Stimulated activated CD8-positive, alpha-beta memory T cell treated with anti-CD3 and anti-CD28 coated beads, Interleukin-12 subunit alpha, Interleukin-12 subunit beta, amount 100 ng/mL, for 1 hour (primary cell): ENCODE results near the gene ULK2.
"Not testable (repeated sequence)": the region's sequence is repeated elsewhere in the genome, so short reads cannot be mapped to it uniquely, and the experiment has no call there.

Experiments used
- DNase-seq: peaks from one replicate; pipeline ENCODE4 v3.0.0-alpha.2; 2020; ENCODE audit warnings: low read depth

The ULK2 gene

DNA sequence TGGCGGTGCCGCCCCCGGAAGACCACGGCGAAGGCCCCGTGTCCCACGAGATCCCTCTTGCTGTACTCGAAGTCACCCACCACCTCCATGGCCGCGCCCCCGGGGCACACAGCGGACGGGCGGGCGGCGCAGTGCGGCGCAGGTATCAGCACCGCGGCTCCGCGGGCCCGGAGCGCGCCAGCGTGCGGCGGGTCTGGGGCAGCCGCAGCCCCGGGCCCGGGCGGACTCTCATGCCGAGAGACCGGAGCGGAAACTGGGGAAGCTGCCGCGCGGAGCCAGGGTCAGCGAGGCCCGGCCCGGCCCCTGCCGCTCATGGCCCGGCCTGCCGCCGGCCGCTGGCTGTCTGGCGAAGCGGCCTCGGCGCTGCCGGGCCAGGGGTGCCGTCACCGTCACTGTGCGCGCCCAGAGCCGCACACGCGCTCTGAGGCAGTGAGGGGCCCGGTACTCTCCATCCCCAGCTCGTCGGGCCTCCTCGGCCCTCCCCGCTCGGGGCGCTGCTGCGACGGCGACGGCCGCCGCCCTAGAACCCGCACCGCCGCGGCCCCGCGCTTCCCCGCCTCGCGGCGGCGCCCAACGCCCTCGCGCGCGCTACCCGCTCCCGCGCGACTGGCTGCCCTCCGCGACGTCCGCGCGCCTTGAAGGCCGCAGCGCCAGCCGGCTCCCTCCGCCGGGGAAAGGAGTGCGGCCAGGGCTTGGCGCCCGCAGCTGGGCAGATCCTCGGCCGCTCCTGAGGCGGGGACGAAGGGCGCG is at the start of gene ULK2:
Gene ULK2 (minus strand): TSS at position 608 of the 750 bp plus-strand sequence. CDS start 519 bp downstream, at position 89.
- DNase-seq = no peak

GRCh38 chr17:19915245-19915978 is 47.7 kb upstream of the ULK2 start:
- DNase-seq = no peak

DNA sequence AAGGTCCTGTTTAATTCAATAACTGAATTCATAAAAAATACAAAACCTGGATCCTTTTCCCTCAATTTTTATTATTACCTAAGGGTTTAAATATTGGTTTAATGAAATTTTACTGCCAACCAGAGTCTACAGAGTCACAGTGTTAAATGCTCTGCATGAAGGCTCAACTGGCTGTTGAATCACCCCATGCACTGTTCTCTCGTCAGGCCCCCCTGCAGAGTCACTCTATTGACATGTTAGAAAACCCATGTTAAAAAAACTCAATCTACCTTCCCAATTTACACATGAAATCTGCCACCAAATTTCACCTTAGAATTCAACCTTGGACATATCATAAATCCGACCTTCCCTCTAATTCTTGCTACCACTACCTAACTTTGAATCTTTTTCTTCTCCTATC is 43.3 kb upstream of the ULK2 start:
- DNase-seq = no peak

GRCh38 chr17:19909139-19909538 is 41.4 kb upstream of the ULK2 start:
- DNase-seq = no peak

GRCh38 chr17:19905502-19905901 is 37.8 kb upstream of the ULK2 start:
- DNase-seq = no peak

- no peak for DNase-seq
Observed at GRCh38 chr17:19904924-19905323, 37.2 kb upstream of the ULK2 start.

GRCh38 chr17:19904412-19904811 is 36.7 kb upstream of the ULK2 start:
- no peak for DNase-seq

DNA sequence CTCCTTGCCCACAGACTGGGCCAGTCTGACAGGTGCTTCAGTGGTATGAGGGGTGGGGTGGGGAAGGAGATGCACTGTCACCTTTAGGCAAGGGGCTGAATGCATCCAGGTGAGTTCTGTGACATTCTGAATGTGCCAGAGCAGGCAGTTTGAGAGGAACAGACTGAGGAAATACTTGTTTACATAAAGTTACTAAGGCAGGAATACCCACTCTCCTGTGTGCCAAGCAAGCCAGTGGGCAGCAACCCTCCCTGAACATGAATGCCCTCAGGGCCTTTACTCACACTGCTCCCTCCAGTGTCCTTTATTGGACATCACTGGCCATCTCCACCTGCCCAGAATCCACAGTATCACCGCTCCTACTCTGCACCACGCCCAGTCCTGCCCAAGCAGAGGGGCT is 33.1 kb upstream of the ULK2 start:
- DNase-seq = no peak

- no peak for DNase-seq
Observed at GRCh38 chr17:19897903-19898302, 30.2 kb upstream of the ULK2 start.

- no peak for DNase-seq
Observed at GRCh38 chr17:19897090-19897837, 29.5 kb upstream of the ULK2 start.

DNA sequence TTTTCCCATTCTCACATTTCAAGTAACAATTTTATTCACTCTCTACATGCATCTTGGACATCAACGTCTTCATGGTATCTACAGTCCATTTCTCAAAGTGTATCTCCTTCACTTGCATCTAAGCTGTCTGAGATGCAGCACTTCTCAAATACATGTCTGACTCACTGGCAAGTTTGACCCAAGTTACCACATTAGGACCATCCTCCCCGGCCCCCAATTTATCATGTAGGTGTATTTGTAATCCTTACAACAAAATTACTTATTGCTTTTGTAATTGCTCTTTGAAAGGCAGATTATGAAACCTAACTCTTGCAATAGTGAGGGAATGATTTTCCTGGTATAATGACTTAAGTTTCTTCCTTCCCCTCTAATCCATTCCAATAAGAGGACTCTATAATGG is 28.9 kb upstream of the ULK2 start:
- DNase-seq = no peak

- DNase-seq = not testable (repeated sequence)
Observed at GRCh38 chr17:19890554-19890953, 22.8 kb upstream of the ULK2 start.

- DNase-seq = not testable (repeated sequence)
Observed at GRCh38 chr17:19890001-19890400, 22.3 kb upstream of the ULK2 start.

GRCh38 chr17:19886116-19886515 is 18.4 kb upstream of the ULK2 start:
- no peak for DNase-seq

DNA sequence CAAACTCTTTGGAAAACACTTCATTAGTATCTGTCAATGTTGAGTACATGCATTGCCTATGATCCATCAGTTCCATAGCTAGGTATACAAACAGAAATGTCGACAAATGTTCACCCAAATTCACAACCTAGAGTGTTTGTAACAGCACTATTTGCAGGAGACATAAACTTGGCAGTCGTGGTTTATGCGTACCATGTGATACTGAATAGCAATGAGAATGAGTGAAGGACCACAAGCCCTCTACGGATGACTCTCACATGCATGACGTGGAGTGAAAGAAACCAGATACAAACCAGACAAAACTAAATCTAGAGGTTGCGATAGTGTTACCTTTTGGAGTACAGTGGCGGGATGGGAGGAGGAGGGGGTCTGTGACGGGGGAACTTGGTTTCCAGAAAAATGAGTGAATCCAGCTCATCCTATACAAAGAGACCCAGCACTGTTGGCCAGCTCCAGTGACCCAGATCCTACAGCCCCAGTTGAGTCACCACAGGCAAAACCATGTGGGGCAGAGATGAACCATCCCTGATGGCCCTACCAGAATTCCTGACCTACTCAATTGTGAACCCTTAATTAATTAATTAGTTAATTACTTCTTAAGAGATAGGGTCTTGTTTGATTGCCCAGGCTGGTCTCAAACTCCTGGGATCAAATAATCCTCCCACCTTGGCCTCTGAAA is 15.9 kb upstream of the ULK2 start:
- no peak for DNase-seq

DNA sequence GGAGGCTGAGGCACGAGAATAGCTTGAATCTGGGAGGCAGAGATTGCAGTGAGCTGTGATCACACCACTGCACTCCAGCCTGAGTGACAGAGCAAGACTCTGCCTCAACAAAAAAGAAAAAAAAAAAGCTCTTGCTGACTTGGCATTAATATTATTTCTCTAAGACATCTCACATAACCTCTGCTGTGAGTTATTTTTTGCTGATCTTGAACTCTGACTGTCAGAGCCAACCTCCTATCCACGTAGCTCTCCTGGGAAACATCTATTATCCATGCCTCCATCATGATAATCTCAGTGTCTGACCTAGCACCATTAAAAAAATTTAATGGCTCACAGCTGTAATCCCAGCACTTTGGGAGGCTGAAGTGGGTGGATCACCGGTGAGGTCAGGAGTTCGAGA is 12.7 kb upstream of the ULK2 start:
- DNase-seq = no peak

GRCh38 chr17:19877364-19877945 is 9.7 kb upstream of the ULK2 start:
- no peak for DNase-seq

- no peak for DNase-seq
Observed at GRCh38 chr17:19876529-19877161, 8.9 kb upstream of the ULK2 start.

DNA sequence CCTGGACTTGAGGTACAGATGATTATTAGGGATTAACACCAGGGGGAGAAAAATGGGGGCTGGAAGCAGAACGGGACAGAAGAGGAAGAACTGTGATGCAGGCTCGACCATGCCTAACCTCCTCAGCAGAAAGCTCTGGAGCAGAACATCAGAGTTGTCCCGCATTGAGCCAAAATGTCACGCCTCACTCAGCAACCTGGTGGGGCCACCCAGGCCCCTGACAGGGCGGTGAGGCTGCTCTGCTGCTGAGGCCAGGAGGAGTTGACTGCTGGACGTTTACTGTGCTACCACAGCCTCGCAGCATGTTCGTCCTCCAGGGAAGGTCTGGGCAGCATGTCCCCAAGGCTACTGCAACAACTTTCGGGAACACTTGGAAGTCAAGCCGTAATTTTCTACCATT is 6.5 kb upstream of the ULK2 start:
- DNase-seq = no peak

- DNase-seq = no peak
Observed at GRCh38 chr17:19873346-19873745, 5.6 kb upstream of the ULK2 start.

- DNase-seq = no peak
Observed at GRCh38 chr17:19868079-19868395, 301 bp upstream of the ULK2 start.

DNA sequence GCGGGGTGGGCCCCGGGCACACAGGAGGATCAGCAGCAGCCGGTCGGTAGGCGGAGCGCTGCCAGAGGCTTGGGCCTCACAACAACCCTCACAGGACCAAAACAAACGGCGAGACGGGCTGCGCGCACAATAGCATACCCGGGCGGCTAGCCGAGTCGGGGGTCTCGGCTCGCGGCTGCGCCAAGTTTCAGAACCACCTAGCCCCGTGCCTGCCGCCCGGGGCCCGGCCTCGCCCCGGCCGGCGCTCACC is 732 bp downstream of the ULK2 start:
- DNase-seq = no peak
